ENCODE measurements around the gene CAPN8.

Gene CAPN8

GRCh38 chr1:223651291-223651991 is 14.1 kb downstream of the CAPN8 start:
- CTCF ChIA-PET = no interaction called here
- no peak for DNase-seq (ENCODE audit: extremely low spot score)
- TF ChIP-seq CTCF (IDR thresholded peaks at IDR 0.05; ENCODE audit: control extremely low read depth, extremely low read depth, low read depth, missing control alignments) = no peak
- POLR2A ChIA-PET = no interaction called here

DNA sequence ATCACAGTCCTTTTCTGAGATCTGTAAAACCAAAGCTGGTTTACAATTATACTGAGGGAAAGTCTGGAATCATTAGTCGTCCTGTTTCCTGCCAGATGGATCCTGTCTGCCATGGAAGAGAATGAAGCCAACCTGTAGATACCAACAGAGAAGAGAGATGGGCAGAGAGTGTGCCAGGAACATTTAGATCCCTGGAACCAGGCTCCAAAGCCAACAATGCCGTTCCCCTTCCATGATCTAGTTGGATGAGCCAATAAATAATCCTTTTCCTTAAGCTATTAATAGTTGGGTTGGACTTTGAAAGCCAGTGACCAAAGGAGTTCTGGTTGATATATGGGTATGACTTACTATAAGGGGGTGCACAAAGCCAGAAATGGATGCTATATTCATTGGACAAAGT is 15.0 kb downstream of the CAPN8 start:
- no peak for DNase-seq (ENCODE audit: extremely low spot score)
- POLR2A ChIA-PET = no interaction called here
- TF ChIP-seq CTCF (IDR thresholded peaks at IDR 0.05; ENCODE audit: control extremely low read depth, extremely low read depth, low read depth, missing control alignments) = no peak
- CTCF ChIA-PET = no interaction called here

GRCh38 chr1:223649222-223649621 is 16.3 kb downstream of the CAPN8 start:
- ChIA-PET POLR2A (no interaction called here), CTCF (no interaction called here)
- TF ChIP-seq CTCF (IDR thresholded peaks at IDR 0.05; ENCODE audit: control extremely low read depth, extremely low read depth, low read depth, missing control alignments) = no peak
- no peak for DNase-seq (ENCODE audit: extremely low spot score)

GRCh38 chr1:223647249-223647648 is 18.3 kb downstream of the CAPN8 start:
- DNase-seq (ENCODE audit: extremely low spot score) = no peak
- no peak for TF ChIP-seq CTCF (IDR thresholded peaks at IDR 0.05; ENCODE audit: control extremely low read depth, extremely low read depth, low read depth, missing control alignments)
- ChIA-PET POLR2A (no interaction called here), CTCF (interaction anchor here (0.8 to 1.3 kb wide), 2 partner anchors 17 to 91 kb away, joined by 3 to 4 read pairs; no protein-coding TSS in a partner anchor)

- TF ChIP-seq CTCF (IDR thresholded peaks at IDR 0.05; ENCODE audit: control extremely low read depth, extremely low read depth, low read depth, missing control alignments) = no peak
- ChIA-PET POLR2A (no interaction called here), CTCF (interaction anchor here (1.3 kb wide), 1 partner anchor 18 kb away, joined by 4 read pairs; no protein-coding TSS in a partner anchor)
- no peak for DNase-seq (ENCODE audit: extremely low spot score)
Measured at GRCh38 chr1:223645903-223646302, 19.6 kb downstream of the CAPN8 start.

DNA sequence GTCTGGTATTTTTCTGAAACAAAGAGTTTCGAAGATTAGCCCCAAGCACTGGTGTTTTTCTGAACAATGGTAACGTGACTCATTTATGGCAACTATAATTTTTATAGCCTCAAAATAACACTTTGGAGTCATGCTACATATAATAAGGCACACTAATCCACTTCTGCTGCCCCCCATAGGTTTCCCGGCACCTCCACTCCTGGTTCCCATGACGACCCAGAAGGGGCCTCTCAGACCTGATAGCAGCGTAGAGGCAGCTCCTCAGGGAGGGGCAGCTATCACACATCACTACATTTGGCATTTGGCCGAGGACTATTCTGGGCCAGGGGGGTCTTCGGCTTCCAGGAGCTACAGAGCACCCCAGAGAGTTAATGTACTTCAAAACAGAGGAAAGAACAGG is 23.3 kb downstream of the CAPN8 start:
- DNase-seq (ENCODE audit: extremely low spot score) = no peak
- CTCF ChIA-PET = interaction anchor here (1.0 to 1.5 kb wide), 3 partner anchors 21 to 86 kb away, joined by 3 to 4 read pairs (median 4); no protein-coding TSS in a partner anchor
- no peak for TF ChIP-seq CTCF (IDR thresholded peaks at IDR 0.05; ENCODE audit: control extremely low read depth, extremely low read depth, low read depth, missing control alignments)
- POLR2A ChIA-PET = no interaction called here
